Kidney epithelial cell (primary cell): ENCODE measurements around the gene GPR142. TPM values are rescaled to one million over a fixed set of nuclear protein-coding genes. Genes with fewer than 3 reads are reported as not detected.

Experiments
- DNase-seq: peaks from one replicate; pipeline ENCODE4 v3.0.0-alpha.2; 2010; ENCODE audit warnings: low read depth
- H3K27me3 ChIP-seq: 2 replicates; pipeline ENCODE4 v1.6.0; 2011; ENCODE audit warnings: low read length; ENCODE audit not compliant: control insufficient read depth, insufficient read depth
- H3K36me3 ChIP-seq: 2 replicates; pipeline ENCODE4 v1.5.1; 2011; ENCODE audit warnings: low read length; ENCODE audit not compliant: control insufficient read depth, insufficient read depth
- H3K4me3 ChIP-seq: 2 replicates; pipeline ENCODE4 v1.5.1; 2011; ENCODE audit warnings: low read depth, mild to moderate bottlenecking, control low read depth, low read length
- total RNA-seq: library from RNA; depleted of rRNA; stranded (reverse); fragments of >200 nt; gene quantifications from 2 replicates; pipeline ENCODE4 v1.2.3, GENCODE V29; 2015
- TF ChIP-seq, protein P1 (sequence below): IDR thresholded peaks from 2 replicates; pipeline ENCODE4 v1.5.1; 2011; ENCODE audit warnings: mild to moderate bottlenecking, moderate library complexity, low read length, control low read depth, inconsistent platforms; ENCODE audit not compliant: insufficient read depth, poor library complexity, severe bottlenecking

GPR142 gene
- total RNA-seq, 1 donor from 2014 or later: not detected

DNA sequence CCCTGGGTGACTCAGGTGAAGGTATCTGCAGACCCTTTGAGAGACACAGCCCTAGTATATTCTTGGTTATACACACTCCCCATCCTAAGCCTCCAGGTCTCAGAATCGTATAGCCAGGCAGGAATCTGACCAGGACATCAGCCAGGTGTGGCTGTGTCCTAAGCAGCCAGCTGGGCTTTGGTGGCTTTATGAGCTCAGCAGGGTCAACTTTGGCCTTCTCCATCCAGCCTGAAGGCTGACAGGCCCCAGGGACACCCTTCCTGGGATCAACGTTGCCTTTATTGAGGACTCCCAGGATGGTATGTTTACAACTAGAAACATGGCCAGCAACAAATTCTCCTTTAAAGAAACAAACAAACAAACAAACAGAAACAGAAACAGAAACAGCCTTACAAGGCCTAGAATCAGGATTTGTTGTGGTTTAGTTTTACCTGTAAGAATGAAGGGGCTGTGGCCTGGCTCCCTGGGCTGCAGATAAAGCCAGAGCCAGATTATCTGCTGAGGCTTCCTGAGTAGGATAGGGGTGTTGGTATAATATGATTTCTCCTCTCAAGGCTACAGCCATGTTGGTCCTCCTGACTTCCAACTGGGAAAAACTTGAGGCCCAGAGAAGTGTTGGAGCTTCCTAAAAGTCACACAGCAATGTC is 32.8 kb upstream of the GPR142 start:
- no peak for DNase-seq
- Histone ChIP-seq H3K27me3 (peaks cover 7% of the 10 kb centered on the region), H3K36me3 (no peaks in the 10 kb centered on the region), H3K4me3 (no peak overlapping the region)
- TF ChIP-seq, protein P1, sequence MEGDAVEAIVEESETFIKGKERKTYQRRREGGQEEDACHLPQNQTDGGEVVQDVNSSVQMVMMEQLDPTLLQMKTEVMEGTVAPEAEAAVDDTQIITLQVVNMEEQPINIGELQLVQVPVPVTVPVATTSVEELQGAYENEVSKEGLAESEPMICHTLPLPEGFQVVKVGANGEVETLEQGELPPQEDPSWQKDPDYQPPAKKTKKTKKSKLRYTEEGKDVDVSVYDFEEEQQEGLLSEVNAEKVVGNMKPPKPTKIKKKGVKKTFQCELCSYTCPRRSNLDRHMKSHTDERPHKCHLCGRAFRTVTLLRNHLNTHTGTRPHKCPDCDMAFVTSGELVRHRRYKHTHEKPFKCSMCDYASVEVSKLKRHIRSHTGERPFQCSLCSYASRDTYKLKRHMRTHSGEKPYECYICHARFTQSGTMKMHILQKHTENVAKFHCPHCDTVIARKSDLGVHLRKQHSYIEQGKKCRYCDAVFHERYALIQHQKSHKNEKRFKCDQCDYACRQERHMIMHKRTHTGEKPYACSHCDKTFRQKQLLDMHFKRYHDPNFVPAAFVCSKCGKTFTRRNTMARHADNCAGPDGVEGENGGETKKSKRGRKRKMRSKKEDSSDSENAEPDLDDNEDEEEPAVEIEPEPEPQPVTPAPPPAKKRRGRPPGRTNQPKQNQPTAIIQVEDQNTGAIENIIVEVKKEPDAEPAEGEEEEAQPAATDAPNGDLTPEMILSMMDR: no peak

DNA sequence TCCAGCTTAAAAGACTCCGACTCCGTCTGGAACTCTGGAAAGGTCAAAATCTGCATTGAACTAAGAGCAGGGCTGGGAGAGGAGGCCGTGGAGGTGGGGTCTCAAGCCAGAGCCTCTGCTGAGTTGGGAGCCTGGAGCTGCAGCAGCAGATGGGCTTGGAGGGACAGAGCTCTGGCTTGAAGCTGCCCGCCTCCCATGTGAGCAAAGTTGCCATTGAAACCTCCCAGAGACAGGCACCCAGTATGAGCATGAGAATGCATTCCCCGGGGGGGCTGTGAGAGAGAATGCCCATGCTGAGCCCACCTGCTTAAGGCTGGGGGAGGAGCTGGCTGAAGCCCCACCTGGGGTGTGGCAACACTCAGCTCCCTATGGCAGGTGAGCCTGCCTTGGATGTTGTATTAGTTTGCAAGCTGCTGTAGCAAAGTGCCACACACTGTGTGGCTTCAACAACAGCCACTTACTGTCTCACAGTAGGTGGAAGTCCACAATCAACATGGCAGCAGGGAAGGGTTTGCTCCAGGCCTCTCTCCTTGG is 31.7 kb upstream of the GPR142 start:
- Histone ChIP-seq H3K36me3 (no peaks in the 10 kb centered on the region), H3K4me3 (no peak overlapping the region), H3K27me3 (peaks cover 7% of the 10 kb centered on the region)
- TF ChIP-seq, protein P1: no peak
- DNase-seq: no peak

DNA sequence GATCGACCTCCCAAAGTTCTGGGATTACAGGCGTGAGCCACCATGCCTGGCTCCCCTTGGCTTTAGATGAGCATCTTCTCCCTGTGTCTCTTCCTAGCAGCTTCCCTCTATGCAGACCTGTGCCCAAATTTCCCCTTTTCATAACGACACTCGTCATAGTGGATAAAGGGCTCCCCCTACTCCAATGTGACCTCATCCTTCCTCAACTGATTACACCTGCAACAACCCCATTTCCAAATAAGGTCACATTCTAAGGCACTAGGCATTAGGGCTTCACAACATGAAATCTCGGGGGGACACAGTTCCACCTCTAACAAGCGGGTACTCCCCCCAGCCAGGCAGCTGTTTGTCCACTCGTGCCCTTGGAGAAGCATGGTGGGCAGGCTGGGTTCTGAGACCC is 31.0 kb upstream of the GPR142 start:
- TF ChIP-seq, protein P1: no peak
- no peak for DNase-seq
- H3K36me3 ChIP-seq: no peaks in the 10 kb centered on the region
- H3K4me3 ChIP-seq: no peak overlapping the region
- H3K27me3 ChIP-seq: peaks cover 7% of the 10 kb centered on the region

GRCh38 chr17:74337834-74338500 is 29.3 kb upstream of the GPR142 start:
- no peak for DNase-seq
- H3K27me3 ChIP-seq: peaks cover under 1% of the 10 kb centered on the region
- H3K36me3 ChIP-seq: no peaks in the 10 kb centered on the region
- TF ChIP-seq, protein P1: no peak
- H3K4me3 ChIP-seq: no peak overlapping the region

GRCh38 chr17:74339537-74340195 is 27.6 kb upstream of the GPR142 start:
- H3K27me3 ChIP-seq: peaks cover 16% of the 10 kb centered on the region
- no peak for DNase-seq
- H3K36me3 ChIP-seq: no peaks in the 10 kb centered on the region
- TF ChIP-seq, protein P1: no peak
- H3K4me3 ChIP-seq: no peak overlapping the region
